Natural killer cell (primary cell): ENCODE results near the gene ZNF175. TPM values are rescaled to one million over a fixed set of nuclear protein-coding genes. Genes with fewer than 3 reads are reported as not detected.

Experiments used
- ATAC-seq, 3 donors: fragments of 150-1000 bp in 2 of 3; fragments of 200-7000 bp in 1 of 3; cut with Tn5 transposase; 1 replicate in 1 of 3; 2 replicates in 2 of 3; pipeline ENCODE4 v1.10.0; 2021; ENCODE audit warnings: mild to moderate bottlenecking in 2 of 3, moderate library complexity in 2 of 3
- DNase-seq, 2 donors: peaks; one replicate each; pipeline versions ENCODE4 v3.0.0 to v3.0.0-alpha.2; 2013 to 2021; ENCODE audit warnings: mixed read lengths in 1 of 2
- H3K27ac ChIP-seq: one replicate; pipeline ENCODE4 v1.5.1; 2013; ENCODE audit warnings: mild to moderate bottlenecking, low read length
- H3K27me3 ChIP-seq: one replicate; pipeline ENCODE4 v1.6.1; 2013; ENCODE audit warnings: low read length; ENCODE audit not compliant: control insufficient read depth, insufficient read depth
- H3K36me3 ChIP-seq: one replicate; pipeline ENCODE4 v1.6.1; 2013; ENCODE audit warnings: low read length; ENCODE audit not compliant: control insufficient read depth, insufficient read depth
- H3K4me1 ChIP-seq: one replicate; pipeline ENCODE4 v1.6.1; 2013; ENCODE audit warnings: low read length; ENCODE audit not compliant: control insufficient read depth, insufficient read depth
- H3K4me3 ChIP-seq: one replicate; pipeline ENCODE4 v1.5.1; 2013; ENCODE audit warnings: low read length
- H3K9me3 ChIP-seq: one replicate; pipeline ENCODE4 v1.6.1; 2013; ENCODE audit warnings: low read length; ENCODE audit not compliant: control insufficient read depth, insufficient read depth
- H3K27ac Mint-ChIP-seq, 2 donors: one replicate each; pipeline ENCODE4 v1.8.0; 2022; ENCODE audit warnings: mild to moderate bottlenecking in 2 of 2, mixed read lengths in 2 of 2, moderate library complexity in 1 of 2
- H3K27me3 Mint-ChIP-seq, 2 donors: one replicate each; pipeline ENCODE4 v1.8.0; 2022; ENCODE audit warnings: low read depth in 2 of 2, mixed read lengths in 2 of 2
- H3K36me3 Mint-ChIP-seq: one replicate; pipeline ENCODE4 v1.8.0; 2022; ENCODE audit warnings: mixed read lengths
- H3K4me1 Mint-ChIP-seq, 2 donors: one replicate each; pipeline ENCODE4 v1.8.0; 2022; ENCODE audit warnings: mixed read lengths in 2 of 2
- H3K4me3 Mint-ChIP-seq: one replicate; pipeline ENCODE4 v1.8.0; 2022; ENCODE audit warnings: mild to moderate bottlenecking, moderate library complexity, mixed read lengths
- H3K9me3 Mint-ChIP-seq, 2 donors: one replicate each; pipeline ENCODE4 v1.8.0; 2022; ENCODE audit warnings: mixed read lengths in 2 of 2
- CTCF ChIP-seq: fragments of 200-600 bp; IDR thresholded peaks from one replicate; pipeline ENCODE4 v1.8.0; 2022; ENCODE audit warnings: antibody characterized with exemption
- WGBS: methylation state at CpG from one replicate; pipeline ENCODE4 v1.1.7; 2013; ENCODE audit warnings: missing lambda C conversion rate; ENCODE audit not compliant: insufficient coverage; 5-methylcytosine and 5-hydroxymethylcytosine counted together
- intact Hi-C: fragments of 100-400 bp; cut with micrococcal nuclease; formaldehyde crosslinking; loops from one replicate; pipeline ENCODE4 v1.14.2; 2022
- total RNA-seq, 4 donors: library from RNA; stranded (reverse); fragments of 120-200 nt in 1 of 4; gene quantifications; one replicate each; pipeline versions ENCODE4 v1.2.3 to v1.2.4, GENCODE V29; 2013 to 2022

ZNF175 gene
- total RNA-seq, 3 donors from 2014 or later (not counting 1 experiment from before 2014, with no cell fraction given): 3.4 to 4.8 (median 4.0) TPM

DNA sequence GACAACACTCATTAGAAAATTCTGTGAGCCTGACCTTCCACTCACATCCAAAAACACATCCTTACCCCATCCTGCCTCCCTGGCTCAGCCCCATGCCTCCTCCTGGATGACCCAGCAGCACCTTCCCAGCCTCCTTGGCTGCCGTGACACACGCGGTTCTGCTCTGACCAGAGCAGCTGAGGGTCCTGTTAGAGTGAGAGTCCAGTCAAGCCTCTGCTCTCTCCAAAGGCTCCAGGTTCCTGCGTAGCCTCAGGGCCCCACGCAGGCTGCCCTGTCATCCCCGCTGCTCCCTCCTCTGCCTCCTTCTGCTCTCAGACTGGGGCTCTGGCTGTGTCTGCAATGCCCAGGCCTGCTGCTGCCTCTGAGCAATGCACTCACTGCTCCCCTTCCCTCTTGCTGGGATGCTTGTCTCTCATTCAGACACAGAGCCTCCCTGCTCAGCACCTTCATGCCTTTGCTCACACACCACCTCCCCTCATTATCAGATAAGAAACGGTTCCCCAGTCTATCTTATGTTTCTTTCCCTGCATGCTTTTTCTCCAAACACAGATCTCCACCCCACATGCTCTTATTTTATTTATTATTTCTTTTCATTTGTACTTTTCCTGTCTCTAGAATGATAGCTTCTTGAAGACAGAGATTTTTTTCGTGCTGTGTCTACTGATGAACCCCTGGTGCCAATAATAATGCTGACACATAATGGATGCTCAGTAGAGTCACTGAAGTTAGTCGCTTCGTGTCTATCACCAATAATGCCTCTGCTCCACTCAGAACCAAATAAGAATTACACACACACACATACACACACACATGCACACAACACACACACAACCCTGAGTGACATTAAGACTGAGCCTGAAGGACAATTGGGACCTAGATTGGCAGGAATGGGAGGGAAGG lies 29.4 kb upstream of the ZNF175 start:
- no peaks in the 10 kb centered on the region for H3K9me3 Mint-ChIP-seq
- no peaks in the 10 kb centered on the region for H3K36me3 ChIP-seq
- no peaks in the 10 kb centered on the region for H3K9me3 ChIP-seq
- peaks cover 8% of the 10 kb centered on the region for H3K4me1 ChIP-seq
- H3K4me1 Mint-ChIP-seq: peaks cover 0 to 6% of the 10 kb centered on the region in 2 donors
- no peak overlapping the region for H3K4me3 ChIP-seq
- no peak overlapping the region for H3K27ac ChIP-seq
- H3K36me3 Mint-ChIP-seq: peaks cover under 1% of the 10 kb centered on the region
- DNase-seq (no peak), ATAC-seq (no peak)
- no peak for TF ChIP-seq CTCF
- WGBS: 80% methylated on average over 10 of the region's 10 CpGs
- no peak overlapping the region for H3K27ac Mint-ChIP-seq
- H3K4me3 Mint-ChIP-seq: no peak overlapping the region
- intact Hi-C loops: no loop called here
- H3K27me3 ChIP-seq: peaks cover 3% of the 10 kb centered on the region
- peaks cover 27 to 33% of the 10 kb centered on the region in 2 donors for H3K27me3 Mint-ChIP-seq

GRCh38 chr19:51542699-51543098 lies 28.4 kb upstream of the ZNF175 start:
- Histone ChIP-seq H3K4me3 (no peak overlapping the region), H3K36me3 (no peaks in the 10 kb centered on the region), H3K27ac (no peak overlapping the region), H3K9me3 (no peaks in the 10 kb centered on the region), H3K4me1 (peaks cover 16% of the 10 kb centered on the region), H3K27me3 (peaks cover 3% of the 10 kb centered on the region)
- intact Hi-C loops: no loop called here
- H3K27me3 Mint-ChIP-seq: peaks cover 21 to 33% of the 10 kb centered on the region in 2 donors
- 79% methylated on average over 5 of the region's 5 CpGs for WGBS
- H3K27ac Mint-ChIP-seq: no peak overlapping the region
- no peak for TF ChIP-seq CTCF
- no peaks in the 10 kb centered on the region for H3K9me3 Mint-ChIP-seq
- no peak for ATAC-seq
- peaks cover 0 to 10% of the 10 kb centered on the region in 2 donors for H3K4me1 Mint-ChIP-seq
- no peak overlapping the region for H3K4me3 Mint-ChIP-seq
- no peaks in the 10 kb centered on the region for H3K36me3 Mint-ChIP-seq
- DNase-seq: no peak

DNA sequence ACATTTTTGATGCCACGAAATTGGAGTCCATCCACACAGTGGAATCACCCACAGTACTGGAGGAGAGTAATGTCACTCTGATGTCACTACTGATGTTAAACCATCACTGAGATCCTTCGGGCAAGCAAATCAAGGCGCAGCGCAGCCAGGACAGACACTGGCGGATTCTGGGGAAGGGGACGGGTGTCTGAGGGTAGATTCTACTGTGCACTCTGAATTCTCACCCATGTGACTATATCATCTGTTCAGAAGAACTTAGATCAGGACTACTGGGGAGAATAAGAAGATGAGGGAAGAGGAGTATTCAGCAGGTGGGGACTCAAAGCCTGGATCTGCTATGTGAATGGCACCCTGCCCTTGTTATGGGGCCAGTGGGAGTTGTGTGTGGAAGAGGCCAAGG lies 27.0 kb upstream of the ZNF175 start:
- H3K27ac Mint-ChIP-seq: no peak overlapping the region
- no peaks in the 10 kb centered on the region for H3K9me3 Mint-ChIP-seq
- H3K27me3 Mint-ChIP-seq: peaks cover 18 to 25% of the 10 kb centered on the region in 2 donors

More for the DNA sequence above, 27.0 kb upstream of the ZNF175 start:
- no peak for TF ChIP-seq CTCF
- no peaks in the 10 kb centered on the region for H3K36me3 ChIP-seq
- peaks cover 23% of the 10 kb centered on the region for H3K4me1 ChIP-seq
- no peaks in the 10 kb centered on the region for H3K9me3 ChIP-seq
- ATAC-seq: no peak
- H3K4me3 ChIP-seq: no peak overlapping the region
- H3K27me3 ChIP-seq: no peaks in the 10 kb centered on the region
- Mint-ChIP-seq H3K36me3 (no peaks in the 10 kb centered on the region), H3K4me1 (peaks cover 3 to 19% of the 10 kb centered on the region in 2 donors), H3K4me3 (no peak overlapping the region)
- intact Hi-C loops: no loop called here
- DNase-seq: no peak
- WGBS: 88% methylated on average over 6 of the region's 6 CpGs
- H3K27ac ChIP-seq: no peak overlapping the region
